ENCODE measurements around the gene MEAF6. TPM values are rescaled to one million over a fixed set of nuclear protein-coding genes. Genes with fewer than 3 reads are reported as not detected.

MEAF6 gene
- total and polyA plus RNA-seq, 2 experiments from 2014 or later, result 60.1 to 64.5 TPM

GRCh38 chr1:37472281-37472680, 42.3 kb downstream of the MEAF6 start:
- H3K79me2 ChIP-seq (replicated peaks; ENCODE audit: insufficient read depth), result peaks cover 10% of the 10 kb centered on the region
- Mint-ChIP-seq H3K36me3 (ENCODE audit: low read depth) (peaks cover 7% of the 10 kb centered on the region; the same call in 1 of the 3 replicates), H3K4me1 (peaks cover 44% of the 10 kb centered on the region), H3K27ac (no peak overlapping the region), H3K4me3 (no peak overlapping the region), H3K9me3 (no peaks in the 10 kb centered on the region), H3K27me3 (ENCODE audit: insufficient read depth, low read depth, poor library complexity) (peaks cover 24% of the 10 kb centered on the region)
- DNase-seq (ENCODE audit: low spot score), result no peak
- no peak overlapping the region for H2AFZ ChIP-seq
- H3K4me3 ChIP-seq, result no peak overlapping the region
- H3K4me2 ChIP-seq, result no peak overlapping the region
- no peaks in the 10 kb centered on the region for H3K36me3 ChIP-seq (ENCODE audit: insufficient read depth)
- no peak for TF ChIP-seq STAT1 (IDR thresholded peaks at IDR 0.05; ENCODE audit: unreplicated experiment)
- TF ChIP-seq POLR2AphosphoS5 (IDR thresholded peaks at IDR 0.05; ENCODE audit: low read depth), result no peak
- no peak for TF ChIP-seq ETS1 (IDR thresholded peaks at IDR 0.05)
- TF ChIP-seq REST (IDR thresholded peaks at IDR 0.05; ENCODE audit: unreplicated experiment), result no peak
- no peak for TF ChIP-seq ZNF462 (CRISPR knock-in tag; IDR thresholded peaks at IDR 0.05)
- TF ChIP-seq EZH2phosphoT487 (IDR thresholded peaks at IDR 0.05; ENCODE audit: unreplicated experiment), result no peak
- TF ChIP-seq NANOG (IDR thresholded peaks at IDR 0.05; ENCODE audit: borderline replicate concordance), result no peak
- TF ChIP-seq ZNF331 (CRISPR knock-in tag; IDR thresholded peaks at IDR 0.05; ENCODE audit: low read depth), result no peak
- TF ChIP-seq JUNB (IDR thresholded peaks at IDR 0.05; ENCODE audit: unreplicated experiment), result no peak
- TF ChIP-seq ZNF114 (CRISPR knock-in tag; IDR thresholded peaks at IDR 0.05), result no peak
- TF ChIP-seq CTCF (conservative IDR thresholded peaks at IDR 0.05; ENCODE audit: low read depth in 2 of 2), result no peak
- no peak for ATAC-seq
- peaks cover 15% of the 10 kb centered on the region for H3K27me3 ChIP-seq (ENCODE audit: insufficient read depth)
- H4K20me1 ChIP-seq (replicated peaks; ENCODE audit: insufficient read depth), result no peaks in the 10 kb centered on the region
- no peaks in the 10 kb centered on the region for H3F3A ChIP-seq (replicated peaks; ENCODE audit: low read depth)
- H3K4me1 ChIP-seq (ENCODE audit: insufficient read depth), result peaks cover 37% of the 10 kb centered on the region
- H3K27ac ChIP-seq (ENCODE audit: low read depth), result no peak overlapping the region
- H3K9me2 ChIP-seq (ENCODE audit: insufficient read depth), result no peaks in the 10 kb centered on the region
